PC-3 (cell line): ENCODE measurements around the gene GRIP1.

Source experiments
- EZH2 ChIP-seq: fragments of 300-600 bp; sonication (generic); IDR thresholded peaks from one replicate; pipeline ENCODE4 v1.6.1; 2017; ENCODE audit warnings: antibody characterized with exemption, mild to moderate bottlenecking, low read length; ENCODE audit not compliant: unreplicated experiment
- EZH2phosphoT487 ChIP-seq: fragments of 300-600 bp; sonication (generic); IDR thresholded peaks from 2 replicates; pipeline ENCODE4 v1.6.1; 2018; ENCODE audit warnings: mild to moderate bottlenecking, antibody characterized with exemption, low read length, borderline replicate concordance

- no peak for TF ChIP-seq EZH2
- no peak for TF ChIP-seq EZH2phosphoT487
Observed at GRCh38 chr12:66499000-66499399, 179.9 kb downstream of the GRIP1 start.
